ENCODE results near the gene IQCH. TPM values are rescaled to one million over a fixed set of nuclear protein-coding genes. Genes with fewer than 3 reads are reported as not detected.

Gene IQCH
- total RNA-seq, 1 experiment from 2014 or later, result 2.1 TPM

DNA sequence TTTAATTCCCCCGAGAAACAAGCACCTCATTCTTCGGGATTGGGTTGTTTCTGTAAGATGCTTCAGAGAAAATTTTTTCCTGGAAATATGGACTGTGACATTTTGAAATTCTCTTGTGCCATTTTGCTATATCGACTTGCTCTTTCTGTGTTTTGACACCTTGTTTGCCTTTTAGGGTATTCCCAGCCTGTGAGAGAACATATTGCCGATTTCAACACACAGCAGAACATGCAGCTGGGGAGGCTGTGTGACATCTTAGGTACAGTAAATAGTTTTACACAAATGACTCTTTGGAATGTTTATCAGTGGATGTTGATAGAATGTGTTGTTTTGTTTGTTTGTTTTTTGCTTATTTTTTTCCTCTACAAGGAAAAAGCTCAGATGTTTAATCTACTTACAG lies 130.2 kb downstream of the IQCH start:
- Histone ChIP-seq H4K20me1 (ENCODE audit: low read length) (no peaks in the 10 kb centered on the region), H3K4me3 (ENCODE audit: low read length) (no peak overlapping the region), H3K4me1 (ENCODE audit: insufficient read depth, low read length) (no peaks in the 10 kb centered on the region), H3K27me3 (ENCODE audit: low read length) (no peaks in the 10 kb centered on the region), H3K79me2 (ENCODE audit: low read length) (no peaks in the 10 kb centered on the region), H2AFZ (ENCODE audit: low read length) (no peak overlapping the region), H3K9ac (ENCODE audit: low read length) (no peak overlapping the region), H3K9me2 (replicated peaks; ENCODE audit: low read length) (no peaks in the 10 kb centered on the region), H3K36me3 (ENCODE audit: low read depth, low read length) (no peaks in the 10 kb centered on the region), H3F3A (ENCODE audit: low read length, unreplicated experiment) (no peaks in the 10 kb centered on the region), H3K4me2 (ENCODE audit: low read length) (no peak overlapping the region), H3K27ac (ENCODE audit: low read length) (no peak overlapping the region), H3K9me3 (ENCODE audit: low read length) (no peaks in the 10 kb centered on the region)
- ChIA-PET CTCF (interaction anchor here (0.6 to 1.1 kb wide), 2 partner anchors 48 to 49 kb away, joined by 3 read pairs; no protein-coding TSS in a partner anchor), POLR2A (ENCODE audit: unreplicated experiment) (no interaction called here)
- intact Hi-C loops (cut with micrococcal nuclease), result loop anchor here (5.0 kb wide), 1 partner anchor 453 kb away; no protein-coding TSS in a partner anchor
- TF ChIP-seq EZH2phosphoT487 (IDR thresholded peaks at IDR 0.05; ENCODE audit: borderline replicate concordance, low read length), result no peak
- no peak for TF ChIP-seq EZH2 (IDR thresholded peaks at IDR 0.05; ENCODE audit: low read length, unreplicated experiment)
- TF ChIP-seq, protein P1, sequence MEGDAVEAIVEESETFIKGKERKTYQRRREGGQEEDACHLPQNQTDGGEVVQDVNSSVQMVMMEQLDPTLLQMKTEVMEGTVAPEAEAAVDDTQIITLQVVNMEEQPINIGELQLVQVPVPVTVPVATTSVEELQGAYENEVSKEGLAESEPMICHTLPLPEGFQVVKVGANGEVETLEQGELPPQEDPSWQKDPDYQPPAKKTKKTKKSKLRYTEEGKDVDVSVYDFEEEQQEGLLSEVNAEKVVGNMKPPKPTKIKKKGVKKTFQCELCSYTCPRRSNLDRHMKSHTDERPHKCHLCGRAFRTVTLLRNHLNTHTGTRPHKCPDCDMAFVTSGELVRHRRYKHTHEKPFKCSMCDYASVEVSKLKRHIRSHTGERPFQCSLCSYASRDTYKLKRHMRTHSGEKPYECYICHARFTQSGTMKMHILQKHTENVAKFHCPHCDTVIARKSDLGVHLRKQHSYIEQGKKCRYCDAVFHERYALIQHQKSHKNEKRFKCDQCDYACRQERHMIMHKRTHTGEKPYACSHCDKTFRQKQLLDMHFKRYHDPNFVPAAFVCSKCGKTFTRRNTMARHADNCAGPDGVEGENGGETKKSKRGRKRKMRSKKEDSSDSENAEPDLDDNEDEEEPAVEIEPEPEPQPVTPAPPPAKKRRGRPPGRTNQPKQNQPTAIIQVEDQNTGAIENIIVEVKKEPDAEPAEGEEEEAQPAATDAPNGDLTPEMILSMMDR (conservative IDR thresholded peaks at IDR 0.05; ENCODE audit: low read depth, low read length), result no peak
- no TSS peak for BruUV-seq (replicated peaks)
- no peak for DNase-seq
- no peak for ATAC-seq

DNA sequence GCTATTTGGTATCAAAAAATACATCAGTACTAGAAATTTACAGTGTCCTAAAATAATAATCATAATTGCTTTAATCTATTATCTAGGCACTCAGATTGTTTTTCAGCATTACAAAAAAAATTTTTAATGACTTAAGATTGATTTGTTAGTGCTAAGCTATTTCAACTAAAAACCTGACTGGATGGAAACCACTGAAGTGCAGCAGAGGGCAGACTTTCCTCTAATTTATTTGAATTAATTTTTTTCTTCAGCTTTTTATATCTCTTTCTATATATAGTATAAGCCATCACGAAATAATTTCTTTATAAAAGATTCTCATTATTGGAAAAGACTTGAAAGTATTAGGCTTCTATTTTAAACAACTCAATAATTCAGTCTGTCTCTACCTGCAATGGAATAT lies 131.4 kb downstream of the IQCH start:
- Histone ChIP-seq H3K4me3 (ENCODE audit: low read length) (no peak overlapping the region), H2AFZ (ENCODE audit: low read length) (no peak overlapping the region), H3K9me3 (ENCODE audit: low read length) (no peaks in the 10 kb centered on the region), H3K4me1 (ENCODE audit: insufficient read depth, low read length) (no peaks in the 10 kb centered on the region), H3K9me2 (replicated peaks; ENCODE audit: low read length) (no peaks in the 10 kb centered on the region), H3K36me3 (ENCODE audit: low read depth, low read length) (no peaks in the 10 kb centered on the region), H3K27me3 (ENCODE audit: low read length) (no peaks in the 10 kb centered on the region), H3F3A (ENCODE audit: low read length, unreplicated experiment) (no peaks in the 10 kb centered on the region), H3K27ac (ENCODE audit: low read length) (no peak overlapping the region), H4K20me1 (ENCODE audit: low read length) (no peaks in the 10 kb centered on the region), H3K79me2 (ENCODE audit: low read length) (no peaks in the 10 kb centered on the region), H3K4me2 (ENCODE audit: low read length) (no peak overlapping the region), H3K9ac (ENCODE audit: low read length) (no peak overlapping the region)
- intact Hi-C loops (cut with micrococcal nuclease), result loop anchor here (1.0 to 5.0 kb wide), 2 partner anchors 47 to 451 kb away; no protein-coding TSS in a partner anchor
- ChIA-PET POLR2A (ENCODE audit: unreplicated experiment) (no interaction called here), CTCF (interaction anchor here (0.6 to 1.4 kb wide), 2 partner anchors 48 to 1537 kb away, joined by 4 read pairs; no protein-coding TSS in a partner anchor)
- no peak for DNase-seq
- no TSS peak for BruUV-seq (replicated peaks)
- no peak for ATAC-seq
- TF ChIP-seq EZH2 (IDR thresholded peaks at IDR 0.05; ENCODE audit: low read length, unreplicated experiment) (no peak), EZH2phosphoT487 (IDR thresholded peaks at IDR 0.05; ENCODE audit: borderline replicate concordance, low read length) (no peak)
- TF ChIP-seq, protein P1 (conservative IDR thresholded peaks at IDR 0.05; ENCODE audit: low read depth, low read length), result no peak

DNA sequence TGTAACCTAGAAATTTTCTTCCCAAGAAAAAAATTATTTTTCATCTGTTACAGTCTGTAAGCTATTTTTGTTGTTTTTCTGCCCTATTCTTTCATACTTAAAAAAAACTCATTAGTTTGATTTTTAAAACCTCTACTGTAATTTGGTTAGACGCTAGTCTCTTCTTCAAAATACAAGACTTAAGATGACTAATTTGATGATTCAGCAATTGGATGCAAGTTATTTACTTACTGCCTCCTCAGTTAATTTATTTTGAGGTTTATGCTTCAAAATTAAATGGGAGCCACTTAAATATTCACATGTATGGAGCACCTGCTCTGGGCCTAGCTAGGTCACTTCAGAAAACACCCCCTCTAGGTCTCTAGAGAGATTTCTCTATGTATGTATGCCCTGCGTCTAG lies 132.4 kb downstream of the IQCH start:
- ATAC-seq (no peak), DNase-seq (peak; percentile 30)
- no peak overlapping the region for H2AFZ ChIP-seq (ENCODE audit: low read length)
- H3K4me1 ChIP-seq (ENCODE audit: insufficient read depth, low read length), result no peaks in the 10 kb centered on the region
- no peaks in the 10 kb centered on the region for H3K36me3 ChIP-seq (ENCODE audit: low read depth, low read length)
- no peak overlapping the region for H3K4me2 ChIP-seq (ENCODE audit: low read length)
- no peaks in the 10 kb centered on the region for H3K27me3 ChIP-seq (ENCODE audit: low read length)
- H3K27ac ChIP-seq (ENCODE audit: low read length), result no peak overlapping the region
- intact Hi-C loops (cut with micrococcal nuclease), result loop anchor here (1.0 to 5.0 kb wide), 2 partner anchors 46 to 450 kb away; no protein-coding TSS in a partner anchor
- CTCF ChIA-PET, result no interaction called here
- POLR2A ChIA-PET (ENCODE audit: unreplicated experiment), result no interaction called here
- no peak overlapping the region for H3K9ac ChIP-seq (ENCODE audit: low read length)
- H3K79me2 ChIP-seq (ENCODE audit: low read length), result no peaks in the 10 kb centered on the region
- no peak overlapping the region for H3K4me3 ChIP-seq (ENCODE audit: low read length)
- no peaks in the 10 kb centered on the region for H4K20me1 ChIP-seq (ENCODE audit: low read length)
- TF ChIP-seq, protein P1 (conservative IDR thresholded peaks at IDR 0.05; ENCODE audit: low read depth, low read length), result no peak
- TF ChIP-seq EZH2 (IDR thresholded peaks at IDR 0.05; ENCODE audit: low read length, unreplicated experiment), result no peak
- TF ChIP-seq EZH2phosphoT487 (IDR thresholded peaks at IDR 0.05; ENCODE audit: borderline replicate concordance, low read length), result no peak
- no peaks in the 10 kb centered on the region for H3K9me3 ChIP-seq (ENCODE audit: low read length)
- no peaks in the 10 kb centered on the region for H3F3A ChIP-seq (ENCODE audit: low read length, unreplicated experiment)
- BruUV-seq (replicated peaks), result no TSS peak
- no peaks in the 10 kb centered on the region for H3K9me2 ChIP-seq (replicated peaks; ENCODE audit: low read length)

Measured in PC-3 (cell line).